OCI-LY1 (cell line): Measurements from ENCODE around the gene GPR176.

Experiments
- EZH2 ChIP-seq: fragments of 200-600 bp; sonication (generic), shearing (Covaris generic); IDR thresholded peaks from 2 replicates; pipeline ENCODE4 v1.8.0; 2017; ENCODE audit warnings: borderline replicate concordance, mixed run types, mild to moderate bottlenecking, antibody characterized with exemption, low read length, moderate library complexity, mixed read lengths
- TF ChIP-seq, protein P1 (sequence below): fragments of 200-600 bp; sonication (generic), shearing (Covaris generic); IDR thresholded peaks from 2 replicates; pipeline ENCODE4 v1.5.1; 2017; ENCODE audit warnings: mild to moderate bottlenecking, antibody characterized with exemption, low read length, moderate library complexity, mixed read lengths

DNA sequence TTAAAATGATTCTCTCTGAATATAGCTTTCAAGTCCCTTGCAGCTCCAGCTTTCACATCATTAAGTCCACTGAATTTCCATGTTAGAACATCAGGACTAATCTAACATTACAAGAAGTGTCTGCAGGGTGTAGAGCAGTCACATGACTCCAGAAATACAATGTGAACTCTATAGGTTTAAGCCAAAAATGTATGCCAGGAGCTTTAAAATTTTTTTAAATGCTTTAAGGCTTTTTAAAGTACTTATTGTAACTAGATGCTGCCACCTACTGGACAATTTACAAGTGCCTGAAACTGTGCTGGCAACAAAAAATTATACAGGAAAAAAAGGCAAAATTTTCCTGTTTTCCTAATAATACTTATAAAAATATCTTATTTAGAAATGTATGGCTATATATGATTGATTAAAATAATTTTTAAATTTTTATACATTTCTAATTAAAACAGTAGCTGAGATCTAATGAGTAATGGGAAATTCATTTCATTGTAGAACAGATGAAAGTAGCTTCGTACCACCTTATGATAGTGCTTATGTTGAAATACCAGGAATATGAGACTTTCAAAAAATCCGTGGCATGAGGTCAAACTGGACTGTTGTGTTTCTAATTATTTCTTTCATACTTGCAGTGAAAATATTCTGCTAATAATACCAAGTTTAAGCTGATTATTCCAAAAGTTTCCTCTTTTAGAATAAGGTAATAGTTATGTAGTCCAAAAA, 163.1 kb downstream of the GPR176 start:
- TF ChIP-seq, protein P1, sequence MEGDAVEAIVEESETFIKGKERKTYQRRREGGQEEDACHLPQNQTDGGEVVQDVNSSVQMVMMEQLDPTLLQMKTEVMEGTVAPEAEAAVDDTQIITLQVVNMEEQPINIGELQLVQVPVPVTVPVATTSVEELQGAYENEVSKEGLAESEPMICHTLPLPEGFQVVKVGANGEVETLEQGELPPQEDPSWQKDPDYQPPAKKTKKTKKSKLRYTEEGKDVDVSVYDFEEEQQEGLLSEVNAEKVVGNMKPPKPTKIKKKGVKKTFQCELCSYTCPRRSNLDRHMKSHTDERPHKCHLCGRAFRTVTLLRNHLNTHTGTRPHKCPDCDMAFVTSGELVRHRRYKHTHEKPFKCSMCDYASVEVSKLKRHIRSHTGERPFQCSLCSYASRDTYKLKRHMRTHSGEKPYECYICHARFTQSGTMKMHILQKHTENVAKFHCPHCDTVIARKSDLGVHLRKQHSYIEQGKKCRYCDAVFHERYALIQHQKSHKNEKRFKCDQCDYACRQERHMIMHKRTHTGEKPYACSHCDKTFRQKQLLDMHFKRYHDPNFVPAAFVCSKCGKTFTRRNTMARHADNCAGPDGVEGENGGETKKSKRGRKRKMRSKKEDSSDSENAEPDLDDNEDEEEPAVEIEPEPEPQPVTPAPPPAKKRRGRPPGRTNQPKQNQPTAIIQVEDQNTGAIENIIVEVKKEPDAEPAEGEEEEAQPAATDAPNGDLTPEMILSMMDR, result peak; percentile 58
- TF ChIP-seq EZH2, result no peak
